SK-N-SH treated with all-trans-retinoic acid at 6 μM for 48 hours (cell line): Measurements from ENCODE around the gene CTCFL.

Experiments used
- ATAC-seq: fragments of 200-7000 bp; cut with Tn5 transposase; 3 replicates; pipeline ENCODE4 v1.9.1; 2020; ENCODE audit warnings: mild to moderate bottlenecking, moderate library complexity
- ARNTL ChIP-seq: fragments of 450-650 bp; formaldehyde crosslinking; IDR thresholded peaks from 2 replicates; pipeline ENCODE4 v1.5.0; 2020; ENCODE audit warnings: low read depth, mild to moderate bottlenecking, moderate library complexity, borderline replicate concordance
- BACH2 ChIP-seq: fragments of 250-450 bp; sonication (Bioruptor Pico); IDR thresholded peaks from 2 replicates; pipeline ENCODE4 v1.9.0; 2021; ENCODE audit warnings: mild to moderate bottlenecking, borderline replicate concordance
- CSDC2 ChIP-seq: fragments of 250-450 bp; sonication (Bioruptor Pico); IDR thresholded peaks from 2 replicates; pipeline ENCODE4 v1.5.0; 2020; ENCODE audit warnings: mild to moderate bottlenecking, moderate library complexity
- ESRRG ChIP-seq: fragments of 250-450 bp; sonication (Bioruptor Pico); IDR thresholded peaks from 2 replicates; pipeline ENCODE4 v1.6.1; 2021; ENCODE audit warnings: mild to moderate bottlenecking
- GLIS3 ChIP-seq: fragments of 250-450 bp; sonication (Bioruptor Pico); IDR thresholded peaks from 2 replicates; pipeline ENCODE4 v1.5.0; 2020; ENCODE audit warnings: mild to moderate bottlenecking, moderate library complexity
- ISL1 ChIP-seq: fragments of 250-450 bp; sonication (Bioruptor Pico); IDR thresholded peaks from 2 replicates; pipeline ENCODE4 v2.1.2; 2022; ENCODE audit warnings: mild to moderate bottlenecking, moderate library complexity
- OSR1 ChIP-seq: fragments of 250-450 bp; sonication (Bioruptor Pico); IDR thresholded peaks from 2 replicates; pipeline ENCODE4 v1.8.0; 2022; ENCODE audit warnings: moderate library complexity, mild to moderate bottlenecking, inconsistent platforms
- PATZ1 ChIP-seq: fragments of 250-450 bp; sonication (Bioruptor Pico); IDR thresholded peaks from 2 replicates; pipeline ENCODE4 v1.8.0; 2020; ENCODE audit warnings: mild to moderate bottlenecking, moderate library complexity, borderline replicate concordance
- POU6F1 ChIP-seq: fragments of 250-450 bp; sonication (Bioruptor Pico); IDR thresholded peaks from 2 replicates; pipeline ENCODE4 v1.8.0; 2021; ENCODE audit warnings: low read depth, mild to moderate bottlenecking, moderate library complexity, borderline replicate concordance
- PPARA ChIP-seq: fragments of 250-450 bp; sonication (Bioruptor Pico); IDR thresholded peaks from 2 replicates; pipeline ENCODE4 v1.5.0; 2020; ENCODE audit warnings: mild to moderate bottlenecking, borderline replicate concordance
- RARB ChIP-seq: fragments of 250-450 bp; sonication (Bioruptor Pico); IDR thresholded peaks from 2 replicates; pipeline ENCODE4 v1.8.0; 2021; ENCODE audit warnings: mild to moderate bottlenecking, moderate library complexity
- SNAI2 ChIP-seq: fragments of 250-450 bp; sonication (Bioruptor Pico); IDR thresholded peaks from 2 replicates; pipeline ENCODE4 v1.5.0; 2020; ENCODE audit warnings: mild to moderate bottlenecking, moderate library complexity
- TCF4 ChIP-seq: fragments of 250-450 bp; sonication (Bioruptor Pico); IDR thresholded peaks from 2 replicates; pipeline ENCODE4 v1.8.0; 2021; ENCODE audit warnings: mild to moderate bottlenecking, moderate library complexity, borderline replicate concordance
- TOX ChIP-seq: fragments of 250-450 bp; sonication (Bioruptor Pico); IDR thresholded peaks from 2 replicates; pipeline ENCODE4 v1.8.0; 2021; ENCODE audit warnings: mild to moderate bottlenecking, moderate library complexity, borderline replicate concordance
- ZFP3 ChIP-seq: fragments of 250-450 bp; sonication (Bioruptor Pico); IDR thresholded peaks from 2 replicates; pipeline ENCODE4 v1.5.0; 2020; ENCODE audit warnings: mild to moderate bottlenecking, moderate library complexity
- ZFP30 ChIP-seq: fragments of 450-650 bp; formaldehyde crosslinking; IDR thresholded peaks from 2 replicates; pipeline ENCODE4 v1.5.0; 2022; ENCODE audit warnings: mild to moderate bottlenecking, moderate library complexity
- ZNF565 ChIP-seq: fragments of 450-650 bp; formaldehyde crosslinking; conservative IDR thresholded peaks from 2 replicates; pipeline ENCODE4 v1.5.0; 2020; ENCODE audit warnings: low read depth, mild to moderate bottlenecking, moderate library complexity
- ZNF70 ChIP-seq: fragments of 450-650 bp; formaldehyde crosslinking; IDR thresholded peaks from 2 replicates; pipeline ENCODE4 v1.5.0; 2020; ENCODE audit warnings: mild to moderate bottlenecking, moderate library complexity
- ZNF8 ChIP-seq: fragments of 450-650 bp; formaldehyde crosslinking; IDR thresholded peaks from 2 replicates; pipeline ENCODE4 v1.5.0; 2020; ENCODE audit warnings: mild to moderate bottlenecking, moderate library complexity
- TF ChIP-seq, protein P1 (sequence below): fragments of 250-450 bp; sonication (Bioruptor Pico); IDR thresholded peaks from 2 replicates; pipeline ENCODE4 v1.5.1; 2021; ENCODE audit warnings: mild to moderate bottlenecking, moderate library complexity
- TF ChIP-seq, protein P2 (sequence below): fragments of 250-450 bp; sonication (Bioruptor Pico); IDR thresholded peaks from 2 replicates; pipeline ENCODE4 v1.5.1; 2020; ENCODE audit warnings: low read depth, mild to moderate bottlenecking, moderate library complexity

Gene CTCFL

GRCh38 chr20:57457243-57458095, 67.5 kb downstream of the CTCFL start:
- no peak for ATAC-seq

GRCh38 chr20:57456116-57456515, 68.8 kb downstream of the CTCFL start:
- no peak for ATAC-seq
- TF ChIP-seq GLIS3, result no peak
- TF ChIP-seq ESRRG (CRISPR knock-in tag), result no peak
- no peak for TF ChIP-seq PATZ1 (CRISPR knock-in tag)
- TF ChIP-seq BACH2 (CRISPR knock-in tag), result no peak
- no peak for TF ChIP-seq ZNF8
- no peak for TF ChIP-seq TCF4 (CRISPR knock-in tag)
- TF ChIP-seq ZFP3, result no peak
- no peak for TF ChIP-seq CSDC2 (CRISPR knock-in tag)
- no peak for TF ChIP-seq RARB (CRISPR knock-in tag)
- TF ChIP-seq OSR1 (CRISPR knock-in tag), result no peak
- no peak for TF ChIP-seq PPARA (CRISPR knock-in tag)
- no peak for TF ChIP-seq ZNF565 (CRISPR knock-in tag)
- TF ChIP-seq, protein P1, sequence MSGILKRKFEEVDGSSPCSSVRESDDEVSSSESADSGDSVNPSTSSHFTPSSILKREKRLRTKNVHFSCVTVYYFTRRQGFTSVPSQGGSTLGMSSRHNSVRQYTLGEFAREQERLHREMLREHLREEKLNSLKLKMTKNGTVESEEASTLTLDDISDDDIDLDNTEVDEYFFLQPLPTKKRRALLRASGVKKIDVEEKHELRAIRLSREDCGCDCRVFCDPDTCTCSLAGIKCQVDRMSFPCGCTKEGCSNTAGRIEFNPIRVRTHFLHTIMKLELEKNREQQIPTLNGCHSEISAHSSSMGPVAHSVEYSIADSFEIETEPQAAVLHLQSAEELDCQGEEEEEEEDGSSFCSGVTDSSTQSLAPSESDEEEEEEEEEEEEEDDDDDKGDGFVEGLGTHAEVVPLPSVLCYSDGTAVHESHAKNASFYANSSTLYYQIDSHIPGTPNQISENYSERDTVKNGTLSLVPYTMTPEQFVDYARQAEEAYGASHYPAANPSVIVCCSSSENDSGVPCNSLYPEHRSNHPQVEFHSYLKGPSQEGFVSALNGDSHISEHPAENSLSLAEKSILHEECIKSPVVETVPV (CRISPR knock-in tag), result no peak
- no peak for TF ChIP-seq ARNTL
- TF ChIP-seq ZNF70, result no peak
- no peak for TF ChIP-seq ISL1 (CRISPR knock-in tag)
- TF ChIP-seq POU6F1 (CRISPR knock-in tag), result no peak
- TF ChIP-seq ZFP30 (CRISPR knock-in tag), result no peak
- no peak for TF ChIP-seq SNAI2 (CRISPR knock-in tag)

More at GRCh38 chr20:57457243-57458095, 67.5 kb downstream of the CTCFL start:
- TF ChIP-seq OSR1 (CRISPR knock-in tag), result no peak
- TF ChIP-seq ZNF8, result no peak
- no peak for TF ChIP-seq CSDC2 (CRISPR knock-in tag)
- no peak for TF ChIP-seq TOX (CRISPR knock-in tag)
- no peak for TF ChIP-seq ISL1 (CRISPR knock-in tag)
- TF ChIP-seq, protein P1 (CRISPR knock-in tag), result no peak
- no peak for TF ChIP-seq GLIS3
- TF ChIP-seq, protein P2, sequence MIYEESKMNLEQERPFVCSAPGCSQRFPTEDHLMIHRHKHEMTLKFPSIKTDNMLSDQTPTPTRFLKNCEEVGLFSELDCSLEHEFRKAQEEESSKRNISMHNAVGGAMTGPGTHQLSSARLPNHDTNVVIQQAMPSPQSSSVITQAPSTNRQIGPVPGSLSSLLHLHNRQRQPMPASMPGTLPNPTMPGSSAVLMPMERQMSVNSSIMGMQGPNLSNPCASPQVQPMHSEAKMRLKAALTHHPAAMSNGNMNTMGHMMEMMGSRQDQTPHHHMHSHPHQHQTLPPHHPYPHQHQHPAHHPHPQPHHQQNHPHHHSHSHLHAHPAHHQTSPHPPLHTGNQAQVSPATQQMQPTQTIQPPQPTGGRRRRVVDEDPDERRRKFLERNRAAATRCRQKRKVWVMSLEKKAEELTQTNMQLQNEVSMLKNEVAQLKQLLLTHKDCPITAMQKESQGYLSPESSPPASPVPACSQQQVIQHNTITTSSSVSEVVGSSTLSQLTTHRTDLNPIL (CRISPR knock-in tag), result no peak
- TF ChIP-seq ZNF70, result no peak
- TF ChIP-seq POU6F1 (CRISPR knock-in tag), result no peak
- TF ChIP-seq ZNF565 (CRISPR knock-in tag), result no peak
- no peak for TF ChIP-seq BACH2 (CRISPR knock-in tag)
- no peak for TF ChIP-seq ARNTL
- no peak for TF ChIP-seq ZFP3
- no peak for TF ChIP-seq TCF4 (CRISPR knock-in tag)
- TF ChIP-seq ESRRG (CRISPR knock-in tag), result no peak
- TF ChIP-seq, all 23 proteins: peak for 0
